Glomerular visceral epithelial cell (primary cell): ENCODE results near the gene COL5A2.

Experiments
- DNase-seq: peaks from one replicate; pipeline ENCODE4 v3.0.0-alpha.2; 2016; ENCODE audit errors: extremely low spot score

COL5A2 gene

GRCh38 chr2:189102735-189103134, 76.8 kb downstream of the COL5A2 start:
- DNase-seq = no peak

GRCh38 chr2:189097934-189098333, 81.6 kb downstream of the COL5A2 start:
- DNase-seq = no peak

GRCh38 chr2:189096769-189097447, 82.7 kb downstream of the COL5A2 start:
- peak; percentile 86 for DNase-seq

- DNase-seq = no peak
Measured at GRCh38 chr2:189095101-189095500, 84.5 kb downstream of the COL5A2 start.

GRCh38 chr2:189092936-189093335, 86.6 kb downstream of the COL5A2 start:
- no peak for DNase-seq

- DNase-seq = no peak
Measured at GRCh38 chr2:189091253-189091652, 88.3 kb downstream of the COL5A2 start.

GRCh38 chr2:189088591-189089205, 90.9 kb downstream of the COL5A2 start:
- no peak for DNase-seq

- DNase-seq = peak; percentile 19
Measured at GRCh38 chr2:189086710-189087109, 92.9 kb downstream of the COL5A2 start.

- DNase-seq = no peak
Measured at GRCh38 chr2:189086250-189086649, 93.3 kb downstream of the COL5A2 start.

- DNase-seq = no peak
Measured at GRCh38 chr2:189083606-189084005, 96.0 kb downstream of the COL5A2 start.

- DNase-seq = no peak
Measured at GRCh38 chr2:189083106-189083505, 96.5 kb downstream of the COL5A2 start.

- no peak for DNase-seq
Measured at GRCh38 chr2:189082376-189082975, 97.1 kb downstream of the COL5A2 start.

- no peak for DNase-seq
Measured at GRCh38 chr2:189076572-189076971, 103.0 kb downstream of the COL5A2 start.

GRCh38 chr2:189076120-189076519, 103.4 kb downstream of the COL5A2 start:
- DNase-seq = no peak

- DNase-seq = no peak
Measured at GRCh38 chr2:189074506-189074905, 105.1 kb downstream of the COL5A2 start.

GRCh38 chr2:189072036-189072435, 107.5 kb downstream of the COL5A2 start:
- DNase-seq = no peak

- no peak for DNase-seq
Measured at GRCh38 chr2:189069855-189070619, 109.5 kb downstream of the COL5A2 start.

- DNase-seq = no peak
Measured at GRCh38 chr2:189066037-189066436, 113.5 kb downstream of the COL5A2 start.

GRCh38 chr2:189060096-189060642, 119.4 kb downstream of the COL5A2 start:
- no peak for DNase-seq

- DNase-seq = no peak
Measured at GRCh38 chr2:189057316-189057715, 122.2 kb downstream of the COL5A2 start.

GRCh38 chr2:189056200-189057106, 123.1 kb downstream of the COL5A2 start:
- DNase-seq = no peak
